ENCODE measurements around the gene WDR1.

Gene WDR1

DNA sequence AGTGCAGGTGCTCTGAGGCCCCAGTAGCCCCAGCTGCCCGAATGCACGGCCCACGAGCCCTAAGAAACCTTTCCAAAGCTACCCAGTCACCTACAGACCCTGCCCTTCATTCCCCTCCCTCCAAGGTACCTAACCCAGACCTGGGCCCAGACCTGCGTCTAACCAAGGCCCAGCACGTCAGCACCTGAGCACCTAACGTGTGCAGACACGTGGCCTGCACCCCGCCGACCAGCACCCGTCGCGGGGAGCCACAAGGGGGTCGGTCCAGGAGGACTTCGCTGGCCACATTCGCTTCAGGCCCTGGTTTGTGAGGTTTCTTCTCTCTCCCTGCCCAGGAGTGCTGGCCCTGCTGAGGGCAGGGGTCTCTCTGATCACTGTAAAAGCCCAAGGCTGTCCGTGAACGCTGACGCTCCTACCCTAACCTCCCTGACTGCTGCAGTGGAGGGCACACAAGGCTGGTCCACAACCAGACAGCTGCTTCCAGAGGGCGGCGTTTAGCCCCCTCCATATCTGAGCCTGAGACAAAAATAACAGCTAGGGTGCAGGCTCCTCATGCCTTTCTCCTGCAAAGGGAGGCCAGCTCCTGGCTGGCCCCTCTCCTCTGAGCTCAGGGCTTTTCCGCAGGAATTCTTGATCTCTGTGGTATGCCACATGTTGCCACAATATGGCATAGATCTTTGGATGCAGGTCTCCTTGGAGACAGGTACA, 31.8 kb downstream of the WDR1 start:
- Histone ChIP-seq H2AFZ (ENCODE audit: insufficient read depth, low read length, poor library complexity) (no peak overlapping the region), H3K79me2 (ENCODE audit: control insufficient read depth, insufficient read depth, low read length, poor library complexity) (no peaks in the 10 kb centered on the region), H3K79me1 (ENCODE audit: low read length) (no peaks in the 10 kb centered on the region), H3K4me2 (ENCODE audit: low read length) (no peak overlapping the region), H3K27ac (ENCODE audit: low read depth, low read length) (no peak overlapping the region), H4K91ac (ENCODE audit: low read depth, low read length) (no peak overlapping the region), H2BK120ac (ENCODE audit: insufficient read depth, low read length, poor library complexity) (no peak overlapping the region), H3K9me3 (ENCODE audit: insufficient read depth, low read depth, low read length) (no peaks in the 10 kb centered on the region), H2BK12ac (ENCODE audit: low read length) (no peak overlapping the region), H4K8ac (ENCODE audit: low read depth, low read length) (no peak overlapping the region), H2AK5ac (ENCODE audit: low read length) (no peak overlapping the region), H3K4ac (ENCODE audit: low read depth, low read length) (no peak overlapping the region), H3K4me1 (ENCODE audit: control insufficient read depth in 1 of 2, insufficient read depth in 2 of 2, low read length in 2 of 2) (no peaks in the 10 kb centered on the region), H3K27me3 (ENCODE audit: insufficient read depth, low read length) (no peaks in the 10 kb centered on the region), H3K18ac (ENCODE audit: low read length) (no peak overlapping the region), H3K14ac (ENCODE audit: low read length) (no peak overlapping the region), H2BK5ac (ENCODE audit: low read depth, low read length, poor library complexity) (no peak overlapping the region), H3K4me3 (ENCODE audit: low read depth, low read length) (no peak overlapping the region), H3K9ac (ENCODE audit: low read length) (no peak overlapping the region), H4K12ac (ENCODE audit: low read depth, low read length) (no peak overlapping the region), H3K36me3 (ENCODE audit: control insufficient read depth in 1 of 2, insufficient read depth in 2 of 2, low read length in 2 of 2) (peaks cover 92 to 97% of the 10 kb centered on the region in 2 experiments), H3K23ac (ENCODE audit: low read length) (no peak overlapping the region)
- DNase-seq: no peak
- no CpG with 5 or more reads among the region's 21 CpGs for WGBS (ENCODE audit: extremely low coverage, insufficient coverage, insufficient read length)

DNA sequence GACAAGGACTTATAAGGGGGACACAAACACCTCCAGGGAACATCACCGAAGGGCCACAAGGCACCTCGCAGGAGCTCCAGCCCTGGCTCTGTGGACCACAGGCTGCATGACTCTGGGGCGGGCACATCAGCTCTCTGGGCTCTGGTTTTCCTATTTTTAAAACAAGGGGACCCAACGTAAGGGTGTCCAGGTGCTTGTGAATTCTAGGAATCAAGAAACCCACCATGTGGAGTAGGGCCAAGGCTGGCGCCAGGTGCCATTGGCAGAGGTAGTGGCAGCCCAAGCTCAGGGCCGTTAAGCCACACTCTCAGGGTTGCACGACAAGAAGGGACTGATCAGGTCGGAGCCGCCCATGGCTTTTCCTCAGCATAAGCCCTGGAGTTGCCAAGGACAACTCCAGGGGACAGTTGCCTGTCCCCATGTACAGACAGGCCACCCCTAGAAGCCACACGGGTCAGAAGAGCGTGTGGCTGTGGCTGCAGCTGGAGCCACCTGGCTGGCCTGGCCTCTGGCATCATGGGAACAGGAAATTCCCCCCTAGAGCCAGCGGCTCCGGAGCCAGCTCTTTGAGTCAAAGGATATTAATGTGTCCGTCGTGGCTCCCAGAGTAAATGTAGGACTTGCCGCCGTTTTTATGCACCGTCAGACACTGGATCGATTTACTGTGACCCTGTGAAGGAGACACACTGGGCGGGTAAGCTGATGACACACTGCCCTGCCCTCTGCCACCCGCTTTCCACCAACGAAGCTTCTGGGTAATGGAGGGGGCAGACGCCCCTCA, 32.5 kb downstream of the WDR1 start:
- no peaks in the 10 kb centered on the region for H3K4me1 ChIP-seq (ENCODE audit: control insufficient read depth in 1 of 2, insufficient read depth in 2 of 2, low read length in 2 of 2)
- H3K27ac ChIP-seq (ENCODE audit: low read depth, low read length): no peak overlapping the region
- WGBS (ENCODE audit: extremely low coverage, insufficient coverage, insufficient read length): no CpG with 5 or more reads among the region's 23 CpGs
- no peak overlapping the region for H2BK120ac ChIP-seq (ENCODE audit: insufficient read depth, low read length, poor library complexity)
- H4K8ac ChIP-seq (ENCODE audit: low read depth, low read length): no peak overlapping the region
- H3K27me3 ChIP-seq (ENCODE audit: insufficient read depth, low read length): no peaks in the 10 kb centered on the region
- H3K4me2 ChIP-seq (ENCODE audit: low read length): no peak overlapping the region
- H3K9ac ChIP-seq (ENCODE audit: low read length): no peak overlapping the region
- no peaks in the 10 kb centered on the region for H3K79me1 ChIP-seq (ENCODE audit: low read length)
- H3K4me3 ChIP-seq (ENCODE audit: low read depth, low read length): no peak overlapping the region
- no peak overlapping the region for H4K12ac ChIP-seq (ENCODE audit: low read depth, low read length)
- H2BK12ac ChIP-seq (ENCODE audit: low read length): no peak overlapping the region
- no peak overlapping the region for H2AK5ac ChIP-seq (ENCODE audit: low read length)
- H2BK5ac ChIP-seq (ENCODE audit: low read depth, low read length, poor library complexity): no peak overlapping the region
- no peaks in the 10 kb centered on the region for H3K9me3 ChIP-seq (ENCODE audit: insufficient read depth, low read depth, low read length)
- H3K4ac ChIP-seq (ENCODE audit: low read depth, low read length): no peak overlapping the region
- no peak overlapping the region for H3K14ac ChIP-seq (ENCODE audit: low read length)
- H4K91ac ChIP-seq (ENCODE audit: low read depth, low read length): no peak overlapping the region
- no peak overlapping the region for H2AFZ ChIP-seq (ENCODE audit: insufficient read depth, low read length, poor library complexity)
- peaks cover 96 to 98% of the 10 kb centered on the region in 2 experiments for H3K36me3 ChIP-seq (ENCODE audit: control insufficient read depth in 1 of 2, insufficient read depth in 2 of 2, low read length in 2 of 2)
- no peaks in the 10 kb centered on the region for H3K79me2 ChIP-seq (ENCODE audit: control insufficient read depth, insufficient read depth, low read length, poor library complexity)
- no peak overlapping the region for H3K23ac ChIP-seq (ENCODE audit: low read length)
- no peak overlapping the region for H3K18ac ChIP-seq (ENCODE audit: low read length)
- DNase-seq: no peak

DNA sequence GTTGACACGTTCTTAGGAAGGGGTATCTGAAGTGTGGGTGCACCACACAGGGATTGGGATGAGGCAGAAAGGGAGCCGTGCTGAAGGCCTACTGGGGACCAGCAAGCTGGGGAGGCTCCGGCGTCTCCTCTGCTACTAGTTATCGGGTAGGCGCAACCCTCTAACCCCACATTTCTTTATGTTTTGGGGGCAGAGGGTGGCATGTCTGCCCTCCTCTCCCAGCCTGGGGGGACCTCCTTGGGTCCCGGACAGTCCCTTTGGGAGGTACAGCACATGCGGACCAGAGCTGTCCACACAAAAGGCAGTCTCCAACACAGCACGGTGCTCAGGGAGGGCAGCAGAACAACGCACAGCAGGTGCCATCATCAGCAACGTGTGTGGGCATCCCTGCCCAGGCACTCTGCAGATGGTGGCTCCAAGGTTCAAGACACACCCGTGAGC, 33.2 kb downstream of the WDR1 start:
- Histone ChIP-seq H2BK5ac (ENCODE audit: low read depth, low read length, poor library complexity) (no peak overlapping the region), H4K12ac (ENCODE audit: low read depth, low read length) (no peak overlapping the region), H3K14ac (ENCODE audit: low read length) (no peak overlapping the region), H3K36me3 (ENCODE audit: control insufficient read depth in 1 of 2, insufficient read depth in 2 of 2, low read length in 2 of 2) (peaks cover 96 to 99% of the 10 kb centered on the region in 2 experiments), H3K4ac (ENCODE audit: low read depth, low read length) (no peak overlapping the region), H2BK12ac (ENCODE audit: low read length) (no peak overlapping the region), H2AFZ (ENCODE audit: insufficient read depth, low read length, poor library complexity) (no peak overlapping the region), H3K9me3 (ENCODE audit: insufficient read depth, low read depth, low read length) (no peaks in the 10 kb centered on the region), H3K18ac (ENCODE audit: low read length) (no peak overlapping the region), H3K79me2 (ENCODE audit: control insufficient read depth, insufficient read depth, low read length, poor library complexity) (no peaks in the 10 kb centered on the region), H3K4me2 (ENCODE audit: low read length) (no peak overlapping the region), H4K91ac (ENCODE audit: low read depth, low read length) (no peak overlapping the region), H3K4me3 (ENCODE audit: low read depth, low read length) (no peak overlapping the region), H3K9ac (ENCODE audit: low read length) (no peak overlapping the region), H3K4me1 (ENCODE audit: control insufficient read depth in 1 of 2, insufficient read depth in 2 of 2, low read length in 2 of 2) (no peaks in the 10 kb centered on the region), H2BK120ac (ENCODE audit: insufficient read depth, low read length, poor library complexity) (no peak overlapping the region), H3K27me3 (ENCODE audit: insufficient read depth, low read length) (no peaks in the 10 kb centered on the region), H4K8ac (ENCODE audit: low read depth, low read length) (no peak overlapping the region), H3K23ac (ENCODE audit: low read length) (no peak overlapping the region), H3K79me1 (ENCODE audit: low read length) (no peaks in the 10 kb centered on the region), H3K27ac (ENCODE audit: low read depth, low read length) (no peak overlapping the region), H2AK5ac (ENCODE audit: low read length) (no peak overlapping the region)
- DNase-seq: no peak
- WGBS (ENCODE audit: extremely low coverage, insufficient coverage, insufficient read length): no CpG with 5 or more reads among the region's 12 CpGs

DNA sequence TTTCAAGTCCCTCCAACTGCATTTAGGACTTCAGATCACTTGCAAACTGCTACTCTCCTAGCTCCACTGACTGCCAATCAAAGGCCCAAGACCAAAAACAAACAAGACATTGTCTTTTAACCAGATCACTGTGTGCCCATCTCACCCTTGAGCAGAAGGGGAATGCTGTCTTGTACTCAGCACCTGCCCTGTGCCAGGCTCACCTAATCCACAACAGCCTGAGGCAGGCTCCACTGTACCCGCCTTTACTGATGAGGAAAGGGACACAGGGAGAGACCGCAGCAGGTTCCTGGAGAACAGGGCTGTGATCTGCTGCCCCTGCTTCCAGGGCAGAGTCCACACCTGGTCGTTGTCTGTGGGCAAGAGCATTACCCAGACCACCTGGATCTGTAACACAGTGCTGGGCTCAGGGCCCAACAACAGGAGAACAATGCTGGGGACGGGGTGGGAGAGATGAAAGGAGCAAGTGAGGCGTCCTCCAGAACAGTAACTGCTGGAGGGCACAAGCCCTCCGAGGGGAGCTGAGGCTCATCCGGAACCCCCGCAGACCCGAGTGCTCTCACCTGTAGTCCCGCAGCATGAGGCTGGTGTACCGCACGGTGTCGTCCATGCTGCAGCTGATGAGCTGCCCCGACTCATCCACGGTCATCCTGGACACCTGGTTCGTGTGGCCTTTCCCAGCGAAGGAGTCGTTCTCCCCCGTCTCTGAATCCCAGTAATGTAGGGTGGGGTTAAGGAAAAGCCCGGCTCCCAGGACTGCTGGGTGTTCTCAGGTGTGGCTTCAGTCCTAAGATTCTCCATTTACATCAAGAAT, 33.9 kb downstream of the WDR1 start:
- Histone ChIP-seq H4K12ac (ENCODE audit: low read depth, low read length) (no peak overlapping the region), H3K23ac (ENCODE audit: low read length) (no peak overlapping the region), H3K4me3 (ENCODE audit: low read depth, low read length) (no peak overlapping the region), H3K4me1 (ENCODE audit: control insufficient read depth in 1 of 2, insufficient read depth in 2 of 2, low read length in 2 of 2) (no peaks in the 10 kb centered on the region), H3K4ac (ENCODE audit: low read depth, low read length) (no peak overlapping the region), H3K18ac (ENCODE audit: low read length) (no peak overlapping the region), H3K36me3 (ENCODE audit: control insufficient read depth in 1 of 2, insufficient read depth in 2 of 2, low read length in 2 of 2) (peaks cover 96 to 99% of the 10 kb centered on the region in 2 experiments), H4K8ac (ENCODE audit: low read depth, low read length) (no peak overlapping the region), H3K27ac (ENCODE audit: low read depth, low read length) (no peak overlapping the region), H3K79me1 (ENCODE audit: low read length) (no peaks in the 10 kb centered on the region), H3K4me2 (ENCODE audit: low read length) (no peak overlapping the region), H3K9ac (ENCODE audit: low read length) (no peak overlapping the region), H2BK120ac (ENCODE audit: insufficient read depth, low read length, poor library complexity) (no peak overlapping the region), H2BK5ac (ENCODE audit: low read depth, low read length, poor library complexity) (no peak overlapping the region), H2BK12ac (ENCODE audit: low read length) (no peak overlapping the region), H2AK5ac (ENCODE audit: low read length) (no peak overlapping the region), H3K9me3 (ENCODE audit: insufficient read depth, low read depth, low read length) (no peaks in the 10 kb centered on the region), H3K79me2 (ENCODE audit: control insufficient read depth, insufficient read depth, low read length, poor library complexity) (no peaks in the 10 kb centered on the region), H3K27me3 (ENCODE audit: insufficient read depth, low read length) (no peaks in the 10 kb centered on the region), H4K91ac (ENCODE audit: low read depth, low read length) (no peak overlapping the region), H2AFZ (ENCODE audit: insufficient read depth, low read length, poor library complexity) (no peak overlapping the region), H3K14ac (ENCODE audit: low read length) (no peak overlapping the region)
- WGBS (ENCODE audit: extremely low coverage, insufficient coverage, insufficient read length): no CpG with 5 or more reads among the region's 20 CpGs
- DNase-seq: no peak
